Endothelial cell of umbilical vein (primary cell): Measurements from ENCODE around the gene ARHGEF9. TPM values are rescaled to one million over a fixed set of nuclear protein-coding genes. Genes with fewer than 3 reads are reported as not detected.

Experiments used
- BruUV-seq: library from RNA; stranded (reverse); fragments of 400-500 nt; replicated peaks from 2 replicates; lab custom pipeline; 2021; lab: Mats Ljungman, UMichigan
- CTCF ChIA-PET: fragments of 300-600, 350-600 bp; sonication (Branson Sonifier 250); formaldehyde crosslinking; loops from one replicate; lab custom pipeline; 2021; ENCODE audit warnings: antibody characterized with exemption, inconsistent platforms; lab: Charles Lee
- POLR2A ChIA-PET: fragments of 300-600, 350-600 bp; sonication (Branson Sonifier 250); formaldehyde crosslinking; loops from one replicate; lab custom pipeline; 2021; ENCODE audit warnings: antibody characterized with exemption, inconsistent platforms; lab: Charles Lee
- DNase-seq: peaks from one replicate; pipeline ENCODE4 v3.0.0-alpha.2; 2011; ENCODE audit warnings: low read depth, low spot score
- FAIRE-seq: peaks from 2 replicates; lab custom pipeline; 2011; peaks lifted over from hg19 to GRCh38; lab: Jason Lieb, UNC
- H2AFZ ChIP-seq: 2 replicates; pipeline ENCODE4 v1.6.0; 2012; ENCODE audit warnings: low read depth, low read length, control low read depth, inconsistent platforms
- H3K27ac ChIP-seq: 2 replicates; pipeline ENCODE4 v1.5.1; 2011; ENCODE audit warnings: low read depth, mild to moderate bottlenecking, control low read depth, low read length, moderate library complexity; ENCODE audit not compliant: insufficient read depth
- H3K27me3 ChIP-seq, 2 experiments: 2 replicates each; pipeline versions ENCODE4 v1.6.0 to v1.6.1; 2011; ENCODE audit warnings: low read length in 2 of 2, mixed read lengths in 1 of 2; ENCODE audit not compliant: control insufficient read depth in 2 of 2, insufficient read depth in 2 of 2
- H3K36me3 ChIP-seq, 2 experiments: 2 replicates in 1 of 2; 3 replicates in 1 of 2; pipeline ENCODE4 v1.5.1; 2011; ENCODE audit warnings: low read length in 2 of 2, mild to moderate bottlenecking in 1 of 2, moderate library complexity in 1 of 2; ENCODE audit not compliant: control insufficient read depth in 2 of 2, insufficient read depth in 2 of 2; ENCODE audit errors: extremely low read depth in 1 of 2
- H3K4me1 ChIP-seq: 3 replicates; pipeline ENCODE4 v1.5.1; 2011; ENCODE audit warnings: mild to moderate bottlenecking, low read length; ENCODE audit not compliant: control insufficient read depth, insufficient read depth; ENCODE audit errors: extremely low read depth
- H3K4me2 ChIP-seq: 2 replicates; pipeline ENCODE4 v1.6.1; 2011; ENCODE audit warnings: low read length, control low read depth, mixed read lengths; ENCODE audit not compliant: insufficient read depth
- H3K4me3 ChIP-seq, 3 experiments: fragments of 200-600 bp in 1 of 3; sonication (generic), shearing (Covaris generic) in 1 of 3; replicated peaks in 1 of 3; 2 replicates each; pipeline ENCODE4 v1.5.1; 2011 to 2016; ENCODE audit warnings: control low read depth in 3 of 3, low read length in 3 of 3, mild to moderate bottlenecking in 2 of 3, inconsistent platforms in 1 of 3, low read depth in 1 of 3, moderate library complexity in 1 of 3; ENCODE audit not compliant: insufficient read depth in 1 of 3
- H3K79me2 ChIP-seq: 2 replicates; pipeline ENCODE4 v1.6.0; 2012; ENCODE audit warnings: low read length, inconsistent platforms; ENCODE audit not compliant: control insufficient read depth, insufficient read depth
- H3K9ac ChIP-seq: replicated peaks from 2 replicates; pipeline ENCODE3; 2011; ENCODE audit warnings: low read length, control low read depth; ENCODE audit not compliant: insufficient read depth; ENCODE audit errors: extremely low read depth
- H3K9me1 ChIP-seq: replicated peaks from 3 replicates; pipeline ENCODE4 v1.6.0; 2011; ENCODE audit warnings: mild to moderate bottlenecking, low read length; ENCODE audit not compliant: control insufficient read depth, insufficient read depth; ENCODE audit errors: extremely low read depth
- H3K9me3 ChIP-seq: replicated peaks from 2 replicates; pipeline ENCODE4 v1.5.1; 2012; ENCODE audit warnings: low read length, inconsistent platforms; ENCODE audit not compliant: control insufficient read depth, insufficient read depth
- H4K20me1 ChIP-seq: replicated peaks from 2 replicates; pipeline ENCODE3; 2011; ENCODE audit warnings: mild to moderate bottlenecking, low read length; ENCODE audit not compliant: control insufficient read depth, insufficient read depth; ENCODE audit errors: extremely low read depth
- EZH2 ChIP-seq: IDR thresholded peaks from 2 replicates; pipeline ENCODE4 v1.6.1; 2012; ENCODE audit warnings: borderline replicate concordance, low read depth, mild to moderate bottlenecking, moderate library complexity, low read length, inconsistent platforms; ENCODE audit not compliant: severe bottlenecking
- FOS ChIP-seq: IDR thresholded peaks from 2 replicates; pipeline ENCODE4 v1.6.1; 2011; ENCODE audit warnings: mild to moderate bottlenecking, low read length, moderate library complexity, borderline replicate concordance; ENCODE audit not compliant: insufficient read depth
- GATA2 ChIP-seq: IDR thresholded peaks from 2 replicates; pipeline ENCODE4 v1.7.0; 2011; ENCODE audit warnings: low read depth, mild to moderate bottlenecking, moderate library complexity, mixed read lengths, low read length; ENCODE audit not compliant: insufficient read length, insufficient read depth
- JUN ChIP-seq: IDR thresholded peaks from 2 replicates; pipeline ENCODE4 v1.6.1; 2011; ENCODE audit warnings: borderline replicate concordance, low read depth; ENCODE audit not compliant: insufficient read length, insufficient read depth
- MYC ChIP-seq: IDR thresholded peaks from one replicate; pipeline ENCODE4 v1.6.1; 2011; ENCODE audit warnings: mild to moderate bottlenecking, low read depth, low read length
- POLR2A ChIP-seq: IDR thresholded peaks from 2 replicates; pipeline ENCODE4 v1.6.1; 2012; ENCODE audit warnings: low read depth, mild to moderate bottlenecking, control low read depth, low read length
- POLR2AphosphoS5 ChIP-seq: IDR thresholded peaks from 2 replicates; pipeline ENCODE4 v1.6.1; 2012; ENCODE audit warnings: low read depth, mild to moderate bottlenecking, control low read depth, low read length, moderate library complexity; ENCODE audit not compliant: insufficient read depth
- dilution Hi-C: fragments of 300-500 bp; cut with MboI; formaldehyde crosslinking; loops from one replicate; pipeline ENCODE4 v1.15.0; 2019; ENCODE audit warnings: low sequenced_read_pairs; ENCODE audit not compliant: extremely low pct_ligation_motif_present
- intact Hi-C: fragments of 100-400 bp; cut with micrococcal nuclease; formaldehyde crosslinking; loops from one replicate; pipeline ENCODE4 v1.10.0; 2022
- polyA plus RNA-seq, 4 experiments: library from polyadenylated mRNA; depleted of rRNA in 3 of 4; stranded (reverse) in 3 of 4; unstranded in 1 of 4; fragments of >200 nt; gene quantifications; 2 replicates each; pipeline versions ENCODE4 v1.2.1 to v1.2.3, GENCODE V29; 2011 to 2012; ENCODE audit warnings: missing spikeins in 1 of 4
- total RNA-seq: library from RNA; stranded (reverse); gene quantifications from 2 replicates; pipeline ENCODE4 v1.2.3, GENCODE V29; 2021
- TF ChIP-seq, protein P1 (sequence below): IDR thresholded peaks from 2 replicates; pipeline ENCODE4 v1.6.1; 2011; ENCODE audit not compliant: insufficient read depth, insufficient read length
- TF ChIP-seq, protein P2 (sequence below), 2 donors: IDR thresholded peaks; 1 replicate in 1 of 2; 2 replicates in 1 of 2; pipeline ENCODE4 v1.5.1; 2011; ENCODE audit warnings: low read length in 2 of 2, mild to moderate bottlenecking in 2 of 2, moderate library complexity in 2 of 2, control low read depth in 1 of 2, inconsistent platforms in 1 of 2, low read depth in 1 of 2; ENCODE audit not compliant: insufficient read depth in 1 of 2; ENCODE audit errors: extremely low read depth in 1 of 2

ARHGEF9 gene
- total and polyA plus RNA-seq, 2 donors (not counting 3 experiments of a cell fraction or from before 2014, with no cell fraction given) = 6.5 to 12.9 TPM

DNA sequence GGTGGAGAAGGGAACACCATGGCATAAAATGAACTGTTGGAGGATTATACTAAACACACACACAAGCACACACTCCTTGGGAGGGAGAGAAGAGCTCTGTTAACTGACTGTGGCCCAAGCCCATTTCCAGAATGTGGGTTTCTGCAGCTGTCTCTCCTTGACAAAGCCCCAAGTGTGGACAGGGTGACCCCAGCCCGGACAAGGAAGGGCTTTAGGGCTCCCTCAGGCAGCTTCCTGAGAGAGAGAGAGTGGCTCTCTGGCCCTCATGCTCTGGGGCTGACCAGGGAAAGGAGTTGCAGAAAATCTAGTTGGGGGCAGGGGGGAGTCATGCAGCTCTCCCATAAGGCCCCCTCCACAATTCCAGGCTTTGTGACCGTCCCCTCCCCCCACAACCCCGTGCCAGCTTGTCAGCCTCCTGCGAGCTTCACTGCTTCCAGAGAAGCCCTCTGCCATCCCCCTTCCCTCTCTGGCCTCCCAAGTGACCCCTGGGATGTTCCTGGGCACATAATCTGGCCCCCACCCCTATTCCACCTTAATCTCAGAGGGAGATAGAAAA lies 590 bp downstream of the ARHGEF9 start:
- no peak overlapping the region for H3K4me3 ChIP-seq
- H3K9me3 ChIP-seq = no peaks in the 10 kb centered on the region
- no peak overlapping the region for H3K9ac ChIP-seq
- no TSS peak for BruUV-seq
- no peak overlapping the region for H3K27ac ChIP-seq
- dilution Hi-C loops (no loop called here), intact Hi-C loops (no loop called here)
- DNase-seq (no peak), FAIRE-seq (no peak)
- H3K36me3 ChIP-seq = no peaks in the 10 kb centered on the region
- no peaks in the 10 kb centered on the region for H3K4me1 ChIP-seq
- no peaks in the 10 kb centered on the region for H3K9me1 ChIP-seq
- H2AFZ ChIP-seq = no peak overlapping the region
- TF ChIP-seq, protein P1, sequence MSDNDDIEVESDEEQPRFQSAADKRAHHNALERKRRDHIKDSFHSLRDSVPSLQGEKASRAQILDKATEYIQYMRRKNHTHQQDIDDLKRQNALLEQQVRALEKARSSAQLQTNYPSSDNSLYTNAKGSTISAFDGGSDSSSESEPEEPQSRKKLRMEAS = no peak
- no peak for TF ChIP-seq POLR2AphosphoS5
- no peak for TF ChIP-seq EZH2
- no peak for TF ChIP-seq GATA2
- TF ChIP-seq JUN = no peak
- TF ChIP-seq FOS = no peak
- no peaks in the 10 kb centered on the region for H3K79me2 ChIP-seq
- POLR2A ChIA-PET = no interaction called here
- H4K20me1 ChIP-seq = no peaks in the 10 kb centered on the region
- no peak overlapping the region for H3K4me2 ChIP-seq
- CTCF ChIA-PET = no interaction called here
- H3K27me3 ChIP-seq = no peaks in the 10 kb centered on the region

DNA sequence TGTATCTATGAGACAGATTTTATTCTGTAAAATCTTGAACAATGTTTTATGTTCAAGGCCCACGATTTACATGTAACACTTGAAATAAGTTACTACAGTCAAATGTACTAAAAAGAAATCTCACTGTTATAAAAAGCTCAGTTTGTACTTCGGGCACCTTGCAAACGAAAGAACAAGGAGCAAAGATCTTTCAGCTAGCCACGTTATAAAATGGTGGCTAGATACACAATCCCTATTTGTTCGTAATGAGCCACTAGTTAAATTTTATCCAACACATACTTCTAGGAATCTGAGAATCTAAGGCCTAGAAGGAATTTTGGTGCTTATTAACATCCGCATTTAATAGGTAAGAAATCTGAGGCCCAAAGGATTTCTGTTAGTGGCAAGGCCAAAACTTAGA lies 2.5 kb downstream of the ARHGEF9 start:
- intact Hi-C loops = no loop called here
- ChIA-PET CTCF (no interaction called here), POLR2A (no interaction called here)
- Histone ChIP-seq H3K4me1 (no peaks in the 10 kb centered on the region), H3K27me3 (no peaks in the 10 kb centered on the region), H3K36me3 (no peaks in the 10 kb centered on the region), H3K9me3 (no peaks in the 10 kb centered on the region), H3K9ac (no peak overlapping the region), H3K9me1 (no peaks in the 10 kb centered on the region), H4K20me1 (no peaks in the 10 kb centered on the region), H3K4me2 (no peak overlapping the region), H3K79me2 (no peaks in the 10 kb centered on the region), H3K27ac (no peak overlapping the region), H3K4me3 (no peak overlapping the region), H2AFZ (no peak overlapping the region)
- DNase-seq (no peak), FAIRE-seq (no peak)
- no TSS peak for BruUV-seq
- TF ChIP-seq, protein P1 = no peak
- TF ChIP-seq MYC = no peak
- TF ChIP-seq, protein P2, sequence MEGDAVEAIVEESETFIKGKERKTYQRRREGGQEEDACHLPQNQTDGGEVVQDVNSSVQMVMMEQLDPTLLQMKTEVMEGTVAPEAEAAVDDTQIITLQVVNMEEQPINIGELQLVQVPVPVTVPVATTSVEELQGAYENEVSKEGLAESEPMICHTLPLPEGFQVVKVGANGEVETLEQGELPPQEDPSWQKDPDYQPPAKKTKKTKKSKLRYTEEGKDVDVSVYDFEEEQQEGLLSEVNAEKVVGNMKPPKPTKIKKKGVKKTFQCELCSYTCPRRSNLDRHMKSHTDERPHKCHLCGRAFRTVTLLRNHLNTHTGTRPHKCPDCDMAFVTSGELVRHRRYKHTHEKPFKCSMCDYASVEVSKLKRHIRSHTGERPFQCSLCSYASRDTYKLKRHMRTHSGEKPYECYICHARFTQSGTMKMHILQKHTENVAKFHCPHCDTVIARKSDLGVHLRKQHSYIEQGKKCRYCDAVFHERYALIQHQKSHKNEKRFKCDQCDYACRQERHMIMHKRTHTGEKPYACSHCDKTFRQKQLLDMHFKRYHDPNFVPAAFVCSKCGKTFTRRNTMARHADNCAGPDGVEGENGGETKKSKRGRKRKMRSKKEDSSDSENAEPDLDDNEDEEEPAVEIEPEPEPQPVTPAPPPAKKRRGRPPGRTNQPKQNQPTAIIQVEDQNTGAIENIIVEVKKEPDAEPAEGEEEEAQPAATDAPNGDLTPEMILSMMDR (IDR thresholded peaks at IDR 0.05; ENCODE audit: extremely low read depth in 1 of 2, insufficient read depth in 1 of 2, low read depth in 1 of 2, low read length in 2 of 2) = no peak
- no peak for TF ChIP-seq POLR2AphosphoS5
- TF ChIP-seq EZH2 = no peak
- TF ChIP-seq GATA2 = no peak
- TF ChIP-seq POLR2A = no peak
- TF ChIP-seq JUN = no peak
- no peak for TF ChIP-seq FOS
- dilution Hi-C loops = no loop called here
